SU-DHL-6 (cell line): ENCODE measurements around the gene AIFM1.

Source experiments
- EZH2phosphoT487 ChIP-seq: fragments of 200-600 bp; sonication (generic), shearing (Covaris generic); conservative IDR thresholded peaks from 2 replicates; pipeline ENCODE4 v1.6.1; 2018; ENCODE audit warnings: mild to moderate bottlenecking, antibody characterized with exemption, low read length, moderate library complexity, mixed read lengths
- TF ChIP-seq, protein P1 (sequence below): fragments of 200-600 bp; sonication (generic); IDR thresholded peaks from one replicate; pipeline ENCODE4 v1.5.1; 2017; ENCODE audit warnings: antibody characterized with exemption, mild to moderate bottlenecking, low read length, moderate library complexity; ENCODE audit not compliant: insufficient read depth, poor library complexity, severe bottlenecking

GRCh38 chrX:130158311-130158710 is 7.3 kb downstream of the AIFM1 start:
- TF ChIP-seq, protein P1, sequence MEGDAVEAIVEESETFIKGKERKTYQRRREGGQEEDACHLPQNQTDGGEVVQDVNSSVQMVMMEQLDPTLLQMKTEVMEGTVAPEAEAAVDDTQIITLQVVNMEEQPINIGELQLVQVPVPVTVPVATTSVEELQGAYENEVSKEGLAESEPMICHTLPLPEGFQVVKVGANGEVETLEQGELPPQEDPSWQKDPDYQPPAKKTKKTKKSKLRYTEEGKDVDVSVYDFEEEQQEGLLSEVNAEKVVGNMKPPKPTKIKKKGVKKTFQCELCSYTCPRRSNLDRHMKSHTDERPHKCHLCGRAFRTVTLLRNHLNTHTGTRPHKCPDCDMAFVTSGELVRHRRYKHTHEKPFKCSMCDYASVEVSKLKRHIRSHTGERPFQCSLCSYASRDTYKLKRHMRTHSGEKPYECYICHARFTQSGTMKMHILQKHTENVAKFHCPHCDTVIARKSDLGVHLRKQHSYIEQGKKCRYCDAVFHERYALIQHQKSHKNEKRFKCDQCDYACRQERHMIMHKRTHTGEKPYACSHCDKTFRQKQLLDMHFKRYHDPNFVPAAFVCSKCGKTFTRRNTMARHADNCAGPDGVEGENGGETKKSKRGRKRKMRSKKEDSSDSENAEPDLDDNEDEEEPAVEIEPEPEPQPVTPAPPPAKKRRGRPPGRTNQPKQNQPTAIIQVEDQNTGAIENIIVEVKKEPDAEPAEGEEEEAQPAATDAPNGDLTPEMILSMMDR, result no peak
- TF ChIP-seq EZH2phosphoT487, result no peak
